ENCODE data around the gene ZNF778.

DNA sequence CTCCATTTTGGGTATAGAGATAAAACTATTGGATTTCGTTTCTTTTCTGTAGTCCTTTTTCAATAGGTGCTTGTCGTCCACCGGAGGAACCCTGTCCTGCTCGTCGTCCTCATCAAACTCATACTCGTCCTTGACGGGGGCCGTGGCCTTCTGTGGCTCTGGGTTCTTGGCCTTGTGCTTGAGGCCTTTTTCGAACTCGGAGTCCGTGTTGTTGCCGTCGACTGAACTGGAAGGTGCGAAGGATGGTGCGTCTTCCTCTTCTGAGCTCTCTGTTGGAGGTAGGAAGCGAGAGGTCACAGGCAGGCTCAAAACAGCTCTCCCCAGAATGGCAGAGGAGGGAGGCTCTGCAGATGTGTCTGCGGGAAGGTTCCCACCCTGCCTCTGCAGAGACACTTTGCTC lies 67.9 kb downstream of the ZNF778 start:
- TF ChIP-seq POLR2A (IDR thresholded peaks at IDR 0.05) (no peak), CTCF (IDR thresholded peaks at IDR 0.05) (no peak)
